ENCODE measurements around the gene DLL4. TPM values are rescaled to one million over a fixed set of nuclear protein-coding genes. Genes with fewer than 3 reads are reported as not detected.
A peak's percentile ranks its signal among the peaks of the same experiment; 100 is the strongest.

DLL4 gene
- total and polyA plus RNA-seq, 4 donors, result 5.6 to 8.5 (median 6.7) TPM

DNA sequence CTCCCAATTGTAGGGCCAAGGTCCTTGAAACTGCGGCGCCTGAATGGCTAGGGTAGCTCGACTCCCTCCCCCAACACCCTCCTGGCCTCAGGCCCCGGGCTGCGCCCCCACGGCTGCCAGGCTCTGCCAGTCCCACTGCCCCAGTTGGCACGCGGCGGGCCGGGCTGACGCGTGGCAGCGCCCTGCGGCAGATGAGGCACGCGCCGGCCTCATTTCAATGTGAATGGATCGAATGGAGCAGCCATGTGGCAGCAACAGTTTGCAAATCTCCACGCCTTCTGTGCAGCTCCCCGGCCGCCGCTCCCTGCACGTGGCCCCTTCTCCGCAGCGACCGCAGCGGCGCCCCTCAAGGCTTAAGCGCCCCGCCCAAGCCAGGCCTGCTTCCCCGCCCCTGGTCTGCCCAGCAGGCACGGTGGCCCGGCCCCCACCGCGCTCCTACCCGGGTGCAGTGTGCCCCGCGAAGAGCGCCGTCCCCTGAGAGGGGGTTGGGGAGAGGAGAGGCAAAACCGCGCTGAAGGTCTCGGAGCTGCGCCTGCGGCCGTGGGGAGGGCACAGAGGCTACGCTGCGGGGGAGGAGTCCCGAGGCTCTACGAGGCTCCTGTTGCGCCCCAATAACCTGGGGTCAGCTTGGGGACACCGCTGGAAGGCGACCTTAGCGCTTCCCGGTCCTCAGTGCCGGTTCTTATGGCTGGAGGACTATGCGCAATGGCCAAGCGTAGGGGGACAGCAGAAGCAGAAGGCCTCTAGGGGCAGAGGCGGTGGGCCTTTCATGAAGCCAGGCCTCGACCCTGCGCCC is 3.1 kb upstream of the DLL4 start:
- 1% methylated on average over 61 of the region's 61 CpGs for WGBS (ENCODE audit: insufficient coverage)
- Histone ChIP-seq H3K4me1 (ENCODE audit: control insufficient read depth, insufficient read depth, low read length) (peaks cover 58% of the 10 kb centered on the region), H3K9me3 (ENCODE audit: control insufficient read depth, insufficient read depth, low read length) (no peaks in the 10 kb centered on the region), H3K27ac (ENCODE audit: low read depth, low read length) (no peak overlapping the region), H3K36me3 (ENCODE audit: control insufficient read depth, insufficient read depth, low read length) (no peaks in the 10 kb centered on the region), H3K27me3 (ENCODE audit: control insufficient read depth, insufficient read depth, low read length) (peaks cover 91% of the 10 kb centered on the region), H3K4me3 (ENCODE audit: low read depth, low read length) (no peak overlapping the region)
- DNase-seq (ENCODE audit: low read depth in 4 of 6, low spot score in 6 of 6), result peak in 2 of 6 donors; percentile 75 to 90

DNA sequence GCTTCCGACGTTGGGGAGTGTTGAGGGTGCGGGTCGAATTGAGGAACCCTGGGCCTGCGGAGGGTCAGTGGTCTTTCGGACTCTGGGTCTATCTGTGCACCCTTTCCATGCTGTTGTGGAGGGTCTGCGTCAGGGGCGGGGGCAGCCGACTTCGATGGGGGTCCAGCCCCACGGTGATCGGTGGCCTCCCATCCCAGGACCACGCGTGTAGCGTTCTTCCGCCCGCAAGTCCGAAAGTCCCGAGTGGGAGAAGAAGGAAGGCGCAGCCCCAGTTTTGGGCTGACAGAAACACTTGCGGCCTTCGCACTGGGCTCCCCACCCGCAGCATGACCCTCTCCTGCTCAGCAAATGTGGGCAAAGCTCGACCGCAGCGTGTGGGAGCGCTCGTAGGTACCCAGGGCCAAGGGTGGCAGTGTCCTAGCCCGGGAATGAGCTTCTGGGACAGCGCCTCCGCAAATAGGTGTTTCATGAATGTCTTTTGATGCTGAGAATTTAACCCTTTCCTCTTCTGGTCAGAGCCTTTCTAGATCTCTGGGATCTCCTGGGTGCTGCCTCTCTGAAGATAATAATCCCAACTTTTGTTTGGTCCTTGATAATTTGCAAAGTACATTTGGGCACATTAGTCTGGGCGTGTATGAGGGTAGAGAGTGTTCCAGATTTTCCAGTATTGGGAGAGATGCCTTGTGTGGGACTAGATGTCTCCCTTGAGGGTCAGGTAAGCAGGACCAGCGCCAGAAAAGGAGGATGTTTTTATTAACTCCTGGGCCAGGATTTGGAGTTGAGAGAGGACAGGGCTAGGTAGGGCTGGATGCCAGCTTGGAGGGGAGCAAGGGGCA is 2.3 kb upstream of the DLL4 start:
- peaks cover 96% of the 10 kb centered on the region for H3K27me3 ChIP-seq (ENCODE audit: control insufficient read depth, insufficient read depth, low read length)
- no peak for DNase-seq (ENCODE audit: low read depth in 4 of 6, low spot score in 6 of 6)
- H3K9me3 ChIP-seq (ENCODE audit: control insufficient read depth, insufficient read depth, low read length), result no peaks in the 10 kb centered on the region
- H3K4me3 ChIP-seq (ENCODE audit: low read depth, low read length), result no peak overlapping the region
- peaks cover 66% of the 10 kb centered on the region for H3K4me1 ChIP-seq (ENCODE audit: control insufficient read depth, insufficient read depth, low read length)
- H3K27ac ChIP-seq (ENCODE audit: low read depth, low read length), result no peak overlapping the region
- WGBS (ENCODE audit: insufficient coverage), result 7% methylated on average over 32 of the region's 33 CpGs
- H3K36me3 ChIP-seq (ENCODE audit: control insufficient read depth, insufficient read depth, low read length), result no peaks in the 10 kb centered on the region

DNA sequence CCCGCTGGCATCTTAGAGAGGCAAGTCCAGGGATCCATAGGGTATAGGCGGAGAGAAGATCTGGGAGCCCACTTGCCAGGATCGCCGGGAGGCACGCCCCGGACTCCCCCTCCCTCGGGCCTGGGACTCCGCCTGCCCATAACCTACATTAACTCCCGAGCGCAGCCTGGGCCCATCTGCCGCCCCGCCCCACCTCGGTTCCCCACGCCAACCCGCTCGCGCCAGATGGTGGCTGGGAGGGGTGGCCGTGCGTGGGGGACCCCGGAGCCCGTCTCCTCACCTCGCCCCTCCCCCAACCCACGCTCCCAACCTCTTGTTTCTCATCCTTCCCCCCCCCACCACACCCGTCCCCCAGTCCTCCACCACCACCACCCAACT is 1.7 kb upstream of the DLL4 start:
- H3K4me1 ChIP-seq (ENCODE audit: control insufficient read depth, insufficient read depth, low read length), result peaks cover 71% of the 10 kb centered on the region
- H3K4me3 ChIP-seq (ENCODE audit: low read depth, low read length), result no peak overlapping the region
- DNase-seq (ENCODE audit: low read depth in 4 of 6, low spot score in 6 of 6), result no peak
- no peaks in the 10 kb centered on the region for H3K9me3 ChIP-seq (ENCODE audit: control insufficient read depth, insufficient read depth, low read length)
- no peaks in the 10 kb centered on the region for H3K36me3 ChIP-seq (ENCODE audit: control insufficient read depth, insufficient read depth, low read length)
- peaks cover 97% of the 10 kb centered on the region for H3K27me3 ChIP-seq (ENCODE audit: control insufficient read depth, insufficient read depth, low read length)
- WGBS (ENCODE audit: insufficient coverage), result 7% methylated on average over 8 of the region's 24 CpGs
- no peak overlapping the region for H3K27ac ChIP-seq (ENCODE audit: low read depth, low read length)

- H3K27ac ChIP-seq (ENCODE audit: low read depth, low read length), result no peak overlapping the region
- H3K9me3 ChIP-seq (ENCODE audit: control insufficient read depth, insufficient read depth, low read length), result no peaks in the 10 kb centered on the region
- peaks cover 93% of the 10 kb centered on the region for H3K27me3 ChIP-seq (ENCODE audit: control insufficient read depth, insufficient read depth, low read length)
- DNase-seq (ENCODE audit: low read depth in 4 of 6, low spot score in 6 of 6), result no peak
- H3K36me3 ChIP-seq (ENCODE audit: control insufficient read depth, insufficient read depth, low read length), result no peaks in the 10 kb centered on the region
- H3K4me1 ChIP-seq (ENCODE audit: control insufficient read depth, insufficient read depth, low read length), result peaks cover 75% of the 10 kb centered on the region
- under 1% methylated on average over 55 of the region's 68 CpGs for WGBS (ENCODE audit: insufficient coverage)
- H3K4me3 ChIP-seq (ENCODE audit: low read depth, low read length), result peak overlapping the region; percentile 41
Measured at GRCh38 chr15:40927873-40928806, 1.0 kb upstream of the DLL4 start.

GRCh38 chr15:40929660-40930429 is 705 bp downstream of the DLL4 start:
- DNase-seq (ENCODE audit: low read depth in 4 of 6, low spot score in 6 of 6), result peak in 2 of 6 donors; percentile 61 to 66
- under 1% methylated on average over 56 of the region's 56 CpGs for WGBS (ENCODE audit: insufficient coverage)
- no peaks in the 10 kb centered on the region for H3K9me3 ChIP-seq (ENCODE audit: control insufficient read depth, insufficient read depth, low read length)
- H3K27me3 ChIP-seq (ENCODE audit: control insufficient read depth, insufficient read depth, low read length), result peaks cover 79% of the 10 kb centered on the region
- H3K36me3 ChIP-seq (ENCODE audit: control insufficient read depth, insufficient read depth, low read length), result peaks cover 5% of the 10 kb centered on the region
- peaks cover 75% of the 10 kb centered on the region for H3K4me1 ChIP-seq (ENCODE audit: control insufficient read depth, insufficient read depth, low read length)
- H3K4me3 ChIP-seq (ENCODE audit: low read depth, low read length), result peak overlapping the region; percentile 41
- H3K27ac ChIP-seq (ENCODE audit: low read depth, low read length), result no peak overlapping the region

GRCh38 chr15:40930430-40931299 is 1.5 kb downstream of the DLL4 start:
- Histone ChIP-seq H3K27ac (ENCODE audit: low read depth, low read length) (no peak overlapping the region), H3K36me3 (ENCODE audit: control insufficient read depth, insufficient read depth, low read length) (peaks cover 12% of the 10 kb centered on the region), H3K4me3 (ENCODE audit: low read depth, low read length) (peak overlapping the region; percentile 41), H3K9me3 (ENCODE audit: control insufficient read depth, insufficient read depth, low read length) (no peaks in the 10 kb centered on the region), H3K27me3 (ENCODE audit: control insufficient read depth, insufficient read depth, low read length) (peaks cover 74% of the 10 kb centered on the region), H3K4me1 (ENCODE audit: control insufficient read depth, insufficient read depth, low read length) (peaks cover 69% of the 10 kb centered on the region)
- under 1% methylated on average over 34 of the region's 46 CpGs for WGBS (ENCODE audit: insufficient coverage)
- DNase-seq (ENCODE audit: low read depth in 4 of 6, low spot score in 6 of 6), result peak in 2 of 6 donors; percentile 61 to 87

- WGBS (ENCODE audit: insufficient coverage), result 50% methylated on average over 14 of the region's 16 CpGs
- H3K36me3 ChIP-seq (ENCODE audit: control insufficient read depth, insufficient read depth, low read length), result peaks cover 19% of the 10 kb centered on the region
- H3K27ac ChIP-seq (ENCODE audit: low read depth, low read length), result no peak overlapping the region
- H3K27me3 ChIP-seq (ENCODE audit: control insufficient read depth, insufficient read depth, low read length), result peaks cover 65% of the 10 kb centered on the region
- no peak for DNase-seq (ENCODE audit: low read depth in 4 of 6, low spot score in 6 of 6)
- peaks cover 61% of the 10 kb centered on the region for H3K4me1 ChIP-seq (ENCODE audit: control insufficient read depth, insufficient read depth, low read length)
- H3K4me3 ChIP-seq (ENCODE audit: low read depth, low read length), result no peak overlapping the region
- no peaks in the 10 kb centered on the region for H3K9me3 ChIP-seq (ENCODE audit: control insufficient read depth, insufficient read depth, low read length)
Measured at GRCh38 chr15:40931300-40932142, 2.4 kb downstream of the DLL4 start.

GRCh38 chr15:40932156-40932555 is 3.0 kb downstream of the DLL4 start:
- no peak for DNase-seq (ENCODE audit: low read depth in 4 of 6, low spot score in 6 of 6)
- peaks cover 57% of the 10 kb centered on the region for H3K4me1 ChIP-seq (ENCODE audit: control insufficient read depth, insufficient read depth, low read length)
- no peak overlapping the region for H3K4me3 ChIP-seq (ENCODE audit: low read depth, low read length)
- peaks cover 59% of the 10 kb centered on the region for H3K27me3 ChIP-seq (ENCODE audit: control insufficient read depth, insufficient read depth, low read length)
- WGBS (ENCODE audit: insufficient coverage), result 53% methylated on average over 7 of the region's 8 CpGs
- H3K36me3 ChIP-seq (ENCODE audit: control insufficient read depth, insufficient read depth, low read length), result peaks cover 19% of the 10 kb centered on the region
- H3K27ac ChIP-seq (ENCODE audit: low read depth, low read length), result no peak overlapping the region
- no peaks in the 10 kb centered on the region for H3K9me3 ChIP-seq (ENCODE audit: control insufficient read depth, insufficient read depth, low read length)
